ENCODE data around the gene ATP2B2. TPM values are rescaled to one million over a fixed set of nuclear protein-coding genes. Genes with fewer than 3 reads are reported as not detected.

ATP2B2 gene
- total and polyA plus RNA-seq, 2 experiments from 2014 or later: 0.42 to 0.63 TPM

DNA sequence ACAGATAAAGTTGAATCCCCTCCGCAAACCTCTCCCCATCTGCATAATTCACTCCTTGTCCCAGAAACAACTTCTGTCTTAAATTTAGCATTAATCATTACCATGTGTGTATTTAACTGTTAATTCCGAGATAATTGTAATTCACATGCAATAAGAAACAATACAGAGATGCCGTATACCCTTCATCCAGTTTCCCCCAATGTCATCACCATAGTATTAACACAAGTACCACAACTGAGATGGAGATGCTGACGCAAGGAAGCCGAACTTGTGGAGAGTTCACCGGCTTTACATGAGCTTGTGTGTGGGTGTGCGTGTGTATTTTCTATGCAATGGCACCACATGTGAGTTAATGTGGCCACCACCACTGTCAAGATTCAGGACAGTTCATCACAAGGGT is 144.9 kb downstream of the ATP2B2 start (continued):
- TF ChIP-seq, protein P1, sequence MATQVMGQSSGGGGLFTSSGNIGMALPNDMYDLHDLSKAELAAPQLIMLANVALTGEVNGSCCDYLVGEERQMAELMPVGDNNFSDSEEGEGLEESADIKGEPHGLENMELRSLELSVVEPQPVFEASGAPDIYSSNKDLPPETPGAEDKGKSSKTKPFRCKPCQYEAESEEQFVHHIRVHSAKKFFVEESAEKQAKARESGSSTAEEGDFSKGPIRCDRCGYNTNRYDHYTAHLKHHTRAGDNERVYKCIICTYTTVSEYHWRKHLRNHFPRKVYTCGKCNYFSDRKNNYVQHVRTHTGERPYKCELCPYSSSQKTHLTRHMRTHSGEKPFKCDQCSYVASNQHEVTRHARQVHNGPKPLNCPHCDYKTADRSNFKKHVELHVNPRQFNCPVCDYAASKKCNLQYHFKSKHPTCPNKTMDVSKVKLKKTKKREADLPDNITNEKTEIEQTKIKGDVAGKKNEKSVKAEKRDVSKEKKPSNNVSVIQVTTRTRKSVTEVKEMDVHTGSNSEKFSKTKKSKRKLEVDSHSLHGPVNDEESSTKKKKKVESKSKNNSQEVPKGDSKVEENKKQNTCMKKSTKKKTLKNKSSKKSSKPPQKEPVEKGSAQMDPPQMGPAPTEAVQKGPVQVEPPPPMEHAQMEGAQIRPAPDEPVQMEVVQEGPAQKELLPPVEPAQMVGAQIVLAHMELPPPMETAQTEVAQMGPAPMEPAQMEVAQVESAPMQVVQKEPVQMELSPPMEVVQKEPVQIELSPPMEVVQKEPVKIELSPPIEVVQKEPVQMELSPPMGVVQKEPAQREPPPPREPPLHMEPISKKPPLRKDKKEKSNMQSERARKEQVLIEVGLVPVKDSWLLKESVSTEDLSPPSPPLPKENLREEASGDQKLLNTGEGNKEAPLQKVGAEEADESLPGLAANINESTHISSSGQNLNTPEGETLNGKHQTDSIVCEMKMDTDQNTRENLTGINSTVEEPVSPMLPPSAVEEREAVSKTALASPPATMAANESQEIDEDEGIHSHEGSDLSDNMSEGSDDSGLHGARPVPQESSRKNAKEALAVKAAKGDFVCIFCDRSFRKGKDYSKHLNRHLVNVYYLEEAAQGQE (IDR thresholded peaks at IDR 0.05; ENCODE audit: unreplicated experiment): no peak

DNA sequence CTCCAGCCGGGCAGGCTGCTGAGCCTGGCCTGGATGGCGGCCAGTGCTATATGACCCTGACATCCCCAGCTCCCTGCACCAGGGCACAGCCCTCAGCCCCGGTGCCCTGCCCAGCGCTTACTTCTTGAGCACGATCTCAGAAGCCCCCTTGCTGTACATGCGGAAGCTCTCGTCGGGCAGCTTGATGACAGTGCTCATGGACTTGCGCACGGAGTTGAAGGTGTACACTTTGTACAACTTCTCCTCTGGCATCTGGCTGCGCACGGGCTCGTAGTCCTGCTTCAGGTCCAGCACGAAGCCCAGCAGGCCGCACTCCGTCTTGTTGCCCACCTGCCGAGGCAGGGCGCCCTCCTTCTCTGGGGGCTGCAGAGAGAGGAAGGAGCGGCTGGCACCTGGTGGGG is 145.6 kb downstream of the ATP2B2 start:
- no peak overlapping the region for H3K27ac Mint-ChIP-seq
- no peaks in the 10 kb centered on the region for H3K79me2 ChIP-seq (replicated peaks; ENCODE audit: insufficient read depth)
- no peaks in the 10 kb centered on the region for H3K36me3 ChIP-seq (ENCODE audit: insufficient read depth)
- H3K27me3 Mint-ChIP-seq (ENCODE audit: insufficient read depth, low read depth, poor library complexity): peaks cover 4% of the 10 kb centered on the region
- ATAC-seq (no peak), DNase-seq (ENCODE audit: low spot score) (no peak)
- H3K4me3 ChIP-seq: no peak overlapping the region
- no peaks in the 10 kb centered on the region for H3K27me3 ChIP-seq (ENCODE audit: insufficient read depth)
- H2AFZ ChIP-seq: no peak overlapping the region
- H3K4me1 Mint-ChIP-seq: peaks cover 7% of the 10 kb centered on the region; the same call in 2 of the 3 replicates
- no peak for TF ChIP-seq NANOG (IDR thresholded peaks at IDR 0.05; ENCODE audit: borderline replicate concordance)
- TF ChIP-seq, protein P2, sequence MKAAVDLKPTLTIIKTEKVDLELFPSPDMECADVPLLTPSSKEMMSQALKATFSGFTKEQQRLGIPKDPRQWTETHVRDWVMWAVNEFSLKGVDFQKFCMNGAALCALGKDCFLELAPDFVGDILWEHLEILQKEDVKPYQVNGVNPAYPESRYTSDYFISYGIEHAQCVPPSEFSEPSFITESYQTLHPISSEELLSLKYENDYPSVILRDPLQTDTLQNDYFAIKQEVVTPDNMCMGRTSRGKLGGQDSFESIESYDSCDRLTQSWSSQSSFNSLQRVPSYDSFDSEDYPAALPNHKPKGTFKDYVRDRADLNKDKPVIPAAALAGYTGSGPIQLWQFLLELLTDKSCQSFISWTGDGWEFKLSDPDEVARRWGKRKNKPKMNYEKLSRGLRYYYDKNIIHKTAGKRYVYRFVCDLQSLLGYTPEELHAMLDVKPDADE (IDR thresholded peaks at IDR 0.05): no peak
- TF ChIP-seq EZH2phosphoT487 (IDR thresholded peaks at IDR 0.05; ENCODE audit: unreplicated experiment): no peak
- no peaks in the 10 kb centered on the region for H3K4me1 ChIP-seq (ENCODE audit: insufficient read depth)
- no peaks in the 10 kb centered on the region for H4K20me1 ChIP-seq (replicated peaks; ENCODE audit: insufficient read depth)
- no peak overlapping the region for H3K4me2 ChIP-seq
- no peak overlapping the region for H3K4me3 Mint-ChIP-seq
- no peaks in the 10 kb centered on the region for H3F3A ChIP-seq (replicated peaks; ENCODE audit: low read depth)
- no peaks in the 10 kb centered on the region for H3K9me2 ChIP-seq (ENCODE audit: insufficient read depth)
- no peaks in the 10 kb centered on the region; the same call in 2 of the 3 replicates for H3K36me3 Mint-ChIP-seq (ENCODE audit: low read depth)
- no peak overlapping the region for H3K27ac ChIP-seq (ENCODE audit: low read depth)
- H3K9me3 Mint-ChIP-seq: peaks cover 5% of the 10 kb centered on the region; the same call in 2 of the 3 replicates

DNA sequence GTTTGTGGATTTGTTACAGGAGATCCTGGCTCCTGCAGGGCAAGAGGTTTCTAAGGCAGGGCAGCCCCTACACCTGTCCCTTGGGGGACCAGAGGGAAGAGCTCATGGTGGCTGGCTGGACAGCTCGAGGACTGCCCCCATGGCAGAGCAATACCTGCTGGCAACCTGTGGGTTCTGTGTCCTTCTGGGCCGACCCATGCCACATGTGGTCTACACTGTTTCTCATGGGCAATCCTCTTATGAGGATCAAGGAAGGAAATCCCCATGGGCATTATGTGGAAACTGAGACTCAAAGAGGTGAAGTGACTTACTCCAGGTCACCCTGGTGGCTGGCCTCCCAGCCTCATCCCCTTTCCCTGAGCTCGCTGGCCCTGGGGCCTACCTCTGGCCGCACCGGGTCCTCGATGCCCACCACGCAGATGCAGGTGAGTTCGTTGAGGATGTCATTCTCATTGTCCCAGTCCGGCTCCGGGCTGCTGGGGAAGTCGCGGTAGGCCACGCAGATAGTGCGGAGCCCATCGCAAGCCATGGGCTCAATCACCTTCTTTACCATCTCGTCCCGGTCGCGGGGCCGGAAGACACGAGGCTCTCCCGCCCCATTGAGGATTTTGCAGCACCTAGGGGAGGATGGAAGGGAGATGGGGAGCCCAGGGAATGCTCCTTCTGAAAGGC is 146.9 kb downstream of the ATP2B2 start:
- no peaks in the 10 kb centered on the region for H3K4me1 ChIP-seq (ENCODE audit: insufficient read depth)
- no peak for DNase-seq (ENCODE audit: low spot score)
- H3K27ac ChIP-seq (ENCODE audit: low read depth): no peak overlapping the region
- H3K4me2 ChIP-seq: no peak overlapping the region
- Mint-ChIP-seq H3K9me3 (peaks cover 5% of the 10 kb centered on the region; the same call in 2 of the 3 replicates), H3K36me3 (ENCODE audit: low read depth) (no peaks in the 10 kb centered on the region; the same call in 2 of the 3 replicates), H3K27me3 (ENCODE audit: insufficient read depth, low read depth, poor library complexity) (peaks cover 4% of the 10 kb centered on the region), H3K4me1 (peaks cover 7% of the 10 kb centered on the region; the same call in 2 of the 3 replicates), H3K4me3 (no peak overlapping the region), H3K27ac (no peak overlapping the region)
- H3K4me3 ChIP-seq: no peak overlapping the region
- no peaks in the 10 kb centered on the region for H3F3A ChIP-seq (replicated peaks; ENCODE audit: low read depth)
- H2AFZ ChIP-seq: no peak overlapping the region
- no peaks in the 10 kb centered on the region for H4K20me1 ChIP-seq (replicated peaks; ENCODE audit: insufficient read depth)
- H3K79me2 ChIP-seq (replicated peaks; ENCODE audit: insufficient read depth): no peaks in the 10 kb centered on the region
- ATAC-seq: no peak
- H3K36me3 ChIP-seq (ENCODE audit: insufficient read depth): no peaks in the 10 kb centered on the region
- no peaks in the 10 kb centered on the region for H3K27me3 ChIP-seq (ENCODE audit: insufficient read depth)
- no peaks in the 10 kb centered on the region for H3K9me2 ChIP-seq (ENCODE audit: insufficient read depth)
- TF ChIP-seq STAT1 (IDR thresholded peaks at IDR 0.05; ENCODE audit: unreplicated experiment): no peak
- TF ChIP-seq, protein P3, sequence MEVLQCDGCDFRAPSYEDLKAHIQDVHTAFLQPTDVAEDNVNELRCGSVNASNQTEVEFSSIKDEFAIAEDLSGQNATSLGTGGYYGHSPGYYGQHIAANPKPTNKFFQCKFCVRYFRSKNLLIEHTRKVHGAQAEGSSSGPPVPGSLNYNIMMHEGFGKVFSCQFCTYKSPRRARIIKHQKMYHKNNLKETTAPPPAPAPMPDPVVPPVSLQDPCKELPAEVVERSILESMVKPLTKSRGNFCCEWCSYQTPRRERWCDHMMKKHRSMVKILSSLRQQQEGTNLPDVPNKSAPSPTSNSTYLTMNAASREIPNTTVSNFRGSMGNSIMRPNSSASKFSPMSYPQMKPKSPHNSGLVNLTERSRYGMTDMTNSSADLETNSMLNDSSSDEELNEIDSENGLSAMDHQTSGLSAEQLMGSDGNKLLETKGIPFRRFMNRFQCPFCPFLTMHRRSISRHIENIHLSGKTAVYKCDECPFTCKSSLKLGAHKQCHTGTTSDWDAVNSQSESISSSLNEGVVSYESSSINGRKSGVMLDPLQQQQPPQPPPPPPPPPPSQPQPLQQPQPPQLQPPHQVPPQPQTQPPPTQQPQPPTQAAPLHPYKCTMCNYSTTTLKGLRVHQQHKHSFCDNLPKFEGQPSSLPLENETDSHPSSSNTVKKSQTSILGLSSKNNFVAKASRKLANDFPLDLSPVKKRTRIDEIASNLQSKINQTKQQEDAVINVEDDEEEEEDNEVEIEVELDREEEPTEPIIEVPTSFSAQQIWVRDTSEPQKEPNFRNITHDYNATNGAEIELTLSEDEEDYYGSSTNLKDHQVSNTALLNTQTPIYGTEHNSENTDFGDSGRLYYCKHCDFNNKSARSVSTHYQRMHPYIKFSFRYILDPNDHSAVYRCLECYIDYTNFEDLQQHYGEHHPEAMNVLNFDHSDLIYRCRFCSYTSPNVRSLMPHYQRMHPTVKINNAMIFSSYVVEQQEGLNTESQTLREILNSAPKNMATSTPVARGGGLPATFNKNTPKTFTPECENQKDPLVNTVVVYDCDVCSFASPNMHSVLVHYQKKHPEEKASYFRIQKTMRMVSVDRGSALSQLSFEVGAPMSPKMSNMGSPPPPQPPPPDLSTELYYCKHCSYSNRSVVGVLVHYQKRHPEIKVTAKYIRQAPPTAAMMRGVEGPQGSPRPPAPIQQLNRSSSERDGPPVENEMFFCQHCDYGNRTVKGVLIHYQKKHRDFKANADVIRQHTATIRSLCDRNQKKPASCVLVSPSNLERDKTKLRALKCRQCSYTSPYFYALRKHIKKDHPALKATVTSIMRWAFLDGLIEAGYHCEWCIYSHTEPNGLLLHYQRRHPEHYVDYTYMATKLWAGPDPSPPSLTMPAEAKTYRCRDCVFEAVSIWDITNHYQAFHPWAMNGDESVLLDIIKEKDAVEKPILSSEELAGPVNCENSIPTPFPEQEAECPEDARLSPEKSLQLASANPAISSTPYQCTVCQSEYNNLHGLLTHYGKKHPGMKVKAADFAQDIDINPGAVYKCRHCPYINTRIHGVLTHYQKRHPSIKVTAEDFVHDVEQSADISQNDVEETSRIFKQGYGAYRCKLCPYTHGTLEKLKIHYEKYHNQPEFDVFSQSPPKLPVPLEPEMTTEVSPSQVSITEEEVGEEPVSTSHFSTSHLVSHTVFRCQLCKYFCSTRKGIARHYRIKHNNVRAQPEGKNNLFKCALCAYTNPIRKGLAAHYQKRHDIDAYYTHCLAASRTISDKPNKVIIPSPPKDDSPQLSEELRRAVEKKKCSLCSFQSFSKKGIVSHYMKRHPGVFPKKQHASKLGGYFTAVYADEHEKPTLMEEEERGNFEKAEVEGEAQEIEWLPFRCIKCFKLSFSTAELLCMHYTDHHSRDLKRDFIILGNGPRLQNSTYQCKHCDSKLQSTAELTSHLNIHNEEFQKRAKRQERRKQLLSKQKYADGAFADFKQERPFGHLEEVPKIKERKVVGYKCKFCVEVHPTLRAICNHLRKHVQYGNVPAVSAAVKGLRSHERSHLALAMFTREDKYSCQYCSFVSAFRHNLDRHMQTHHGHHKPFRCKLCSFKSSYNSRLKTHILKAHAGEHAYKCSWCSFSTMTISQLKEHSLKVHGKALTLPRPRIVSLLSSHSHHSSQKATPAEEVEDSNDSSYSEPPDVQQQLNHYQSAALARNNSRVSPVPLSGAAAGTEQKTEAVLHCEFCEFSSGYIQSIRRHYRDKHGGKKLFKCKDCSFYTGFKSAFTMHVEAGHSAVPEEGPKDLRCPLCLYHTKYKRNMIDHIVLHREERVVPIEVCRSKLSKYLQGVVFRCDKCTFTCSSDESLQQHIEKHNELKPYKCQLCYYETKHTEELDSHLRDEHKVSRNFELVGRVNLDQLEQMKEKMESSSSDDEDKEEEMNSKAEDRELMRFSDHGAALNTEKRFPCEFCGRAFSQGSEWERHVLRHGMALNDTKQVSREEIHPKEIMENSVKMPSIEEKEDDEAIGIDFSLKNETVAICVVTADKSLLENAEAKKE (CRISPR knock-in tag; IDR thresholded peaks at IDR 0.05): no peak
- TF ChIP-seq, protein P2 (IDR thresholded peaks at IDR 0.05): no peak

Data from GM23338 (cell line).